GM03348 (cell line): ENCODE measurements around the gene MTA1.

Experiments used
- DNase-seq: peaks from one replicate; pipeline ENCODE4 v3.0.0; 2012; ENCODE audit warnings: low spot score

The MTA1 gene

DNA sequence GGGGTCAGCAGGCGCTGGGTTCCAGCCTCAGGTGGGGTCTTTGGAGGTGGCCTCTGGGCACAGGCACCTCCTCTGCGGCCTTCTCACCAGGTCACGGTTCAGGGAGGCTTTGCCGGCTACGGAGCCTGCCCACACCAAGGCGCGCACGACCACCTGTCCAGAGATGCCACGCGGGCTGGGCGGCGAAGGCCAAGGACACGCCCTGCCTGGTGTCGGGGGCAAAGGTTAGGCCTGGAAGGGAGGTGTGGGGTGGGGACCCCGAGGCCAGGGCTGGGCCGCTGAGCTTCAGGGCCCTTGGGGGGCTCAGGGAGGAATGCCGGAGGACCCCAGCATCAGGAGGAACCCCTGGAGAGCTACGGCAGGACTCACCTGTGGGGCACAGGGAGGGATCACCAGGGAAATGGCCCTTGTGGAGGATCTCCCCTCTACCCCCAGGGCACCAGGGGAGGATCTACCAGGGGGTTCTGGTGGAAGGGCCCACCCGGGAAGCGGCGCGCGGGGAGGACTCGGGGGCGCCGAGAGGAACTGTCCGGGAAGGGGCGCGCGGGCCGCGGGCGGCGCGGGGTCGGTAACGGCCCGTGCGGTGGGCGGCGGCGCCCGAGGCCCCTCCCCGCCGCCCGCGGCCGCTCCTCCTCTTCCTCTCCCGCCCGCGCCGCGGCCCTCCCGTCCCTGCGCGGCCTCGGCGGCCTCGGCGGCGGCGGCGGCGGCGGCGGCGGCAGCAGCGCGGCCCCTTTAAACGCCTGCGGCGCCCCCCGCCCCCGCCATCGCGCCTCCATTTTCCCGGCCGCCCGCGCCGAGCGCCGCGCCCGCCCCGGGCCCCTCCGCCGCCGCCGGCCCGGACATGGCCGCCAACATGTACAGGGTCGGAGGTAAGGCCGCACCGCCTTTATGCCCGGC is at the start of gene MTA1:
MTA1 (plus strand) TSS at position 633 of the 897 bp plus-strand sequence; CDS start at position 842, 209 bp downstream.
- peak; percentile 93 for DNase-seq

GRCh38 chr14:105374389-105374788 is 45.2 kb upstream of the MTA1 start:
- DNase-seq: no peak

DNA sequence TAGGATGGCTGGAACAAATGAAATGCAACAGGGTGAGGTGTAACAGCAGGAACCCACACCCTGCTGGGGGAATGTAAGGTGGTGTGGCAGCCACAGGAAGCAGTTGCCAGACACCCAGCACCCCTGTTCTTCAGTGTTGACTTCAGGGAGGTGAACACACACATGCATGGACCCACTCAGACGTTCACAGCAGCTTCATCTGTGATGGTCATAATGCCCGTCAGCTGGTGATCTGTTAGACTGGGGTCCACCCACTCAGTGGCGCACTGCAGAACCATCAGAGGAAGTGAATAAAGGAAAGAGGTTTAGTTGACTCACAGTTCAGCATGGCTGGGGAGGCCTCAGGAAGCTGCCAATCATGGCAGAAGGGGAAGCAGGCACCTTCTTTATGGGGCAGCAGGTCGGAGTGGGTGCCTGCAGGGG is 44.0 kb upstream of the MTA1 start:
- DNase-seq: no peak

DNA sequence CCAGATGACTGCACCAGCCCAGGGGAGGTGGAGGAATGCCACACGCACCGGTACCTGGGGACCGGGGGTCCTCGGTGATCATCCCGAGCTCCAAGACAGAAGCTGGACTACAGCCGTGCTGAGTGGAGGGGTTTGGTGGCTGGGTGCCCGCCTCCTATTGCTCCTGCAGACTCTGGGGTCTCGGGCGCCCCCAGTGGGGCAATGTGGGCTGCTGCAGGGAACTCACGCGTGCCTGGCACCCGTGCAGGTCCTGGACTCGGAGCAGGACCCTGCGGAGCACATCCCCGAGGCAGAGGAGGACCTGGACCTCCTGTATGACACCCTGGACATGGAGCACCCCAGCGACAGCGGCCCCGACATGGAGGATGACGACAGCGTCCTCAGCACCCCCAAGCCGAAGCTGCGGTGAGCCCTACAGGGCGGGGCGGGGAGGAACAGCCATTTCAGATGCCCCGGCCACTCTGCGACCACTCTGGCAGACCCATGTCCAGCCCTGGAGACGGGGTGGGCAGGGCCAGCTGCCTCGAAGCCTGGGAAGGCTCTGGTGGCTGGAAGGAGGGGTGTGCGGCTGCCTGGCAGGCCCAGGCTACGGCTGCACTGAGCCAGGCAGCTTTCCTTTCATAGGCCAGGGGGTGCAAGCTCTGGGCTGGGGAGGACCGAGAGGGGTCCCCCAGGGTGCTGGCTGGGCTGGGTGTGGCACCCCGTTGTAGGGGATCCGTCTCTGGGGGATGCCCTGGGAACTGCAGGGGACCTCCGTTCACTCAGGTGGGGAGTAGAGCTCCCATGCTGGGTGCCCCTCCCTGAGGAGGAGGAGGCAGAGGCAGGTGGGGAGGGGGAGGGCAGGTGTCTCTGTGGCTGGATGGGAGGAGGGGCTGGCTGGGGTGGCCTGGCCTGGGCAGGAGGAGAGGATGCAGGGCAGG is 42.8 kb upstream of the MTA1 start:
- DNase-seq: no peak

- DNase-seq: no peak
Measured at GRCh38 chr14:105377555-105378182, 42.0 kb upstream of the MTA1 start.

GRCh38 chr14:105378199-105378598 is 41.4 kb upstream of the MTA1 start:
- DNase-seq: no peak

DNA sequence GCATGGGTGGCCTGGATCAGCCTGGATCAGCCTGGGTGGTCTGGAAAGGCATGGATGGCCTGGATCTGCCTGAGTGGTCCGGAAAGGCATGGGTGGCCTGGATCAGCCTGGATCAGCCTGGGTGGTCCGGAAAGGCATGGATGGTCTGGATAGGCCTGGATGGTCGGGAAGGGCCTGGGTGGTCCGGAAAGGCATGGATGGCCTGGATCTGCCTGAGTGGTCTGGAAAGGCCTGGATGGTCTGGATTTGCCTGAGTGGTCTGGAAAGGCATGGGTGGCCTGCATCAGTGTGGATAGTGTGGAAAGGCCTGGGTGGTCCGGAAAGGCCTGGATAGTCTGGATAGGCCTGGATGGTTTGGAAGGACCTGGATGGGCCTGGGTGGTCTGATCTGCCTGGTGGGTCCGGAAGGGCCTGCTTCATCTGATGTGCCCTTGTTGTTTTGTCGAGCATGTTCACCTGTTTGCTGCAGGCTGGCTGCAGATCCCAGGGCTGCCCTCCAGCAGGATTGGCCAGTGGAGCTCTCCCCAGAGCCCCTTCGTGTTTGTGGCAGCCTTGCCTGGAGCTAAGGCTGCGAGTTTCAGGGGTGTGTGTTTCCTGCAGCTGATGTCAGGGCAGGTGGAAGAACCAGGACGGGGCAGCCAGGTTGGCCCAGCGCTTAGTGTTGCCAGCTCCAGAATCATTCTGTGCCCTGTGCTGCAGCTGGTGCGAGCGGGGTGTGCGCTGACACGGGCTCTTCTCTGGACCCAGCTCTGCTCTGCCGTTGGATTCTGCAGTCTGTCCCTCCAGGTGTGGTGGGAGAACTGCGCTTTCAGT is 40.5 kb upstream of the MTA1 start:
- no peak for DNase-seq

GRCh38 chr14:105379946-105380345 is 39.7 kb upstream of the MTA1 start:
- DNase-seq: no peak

GRCh38 chr14:105380756-105381155 is 38.9 kb upstream of the MTA1 start:
- DNase-seq: no peak

DNA sequence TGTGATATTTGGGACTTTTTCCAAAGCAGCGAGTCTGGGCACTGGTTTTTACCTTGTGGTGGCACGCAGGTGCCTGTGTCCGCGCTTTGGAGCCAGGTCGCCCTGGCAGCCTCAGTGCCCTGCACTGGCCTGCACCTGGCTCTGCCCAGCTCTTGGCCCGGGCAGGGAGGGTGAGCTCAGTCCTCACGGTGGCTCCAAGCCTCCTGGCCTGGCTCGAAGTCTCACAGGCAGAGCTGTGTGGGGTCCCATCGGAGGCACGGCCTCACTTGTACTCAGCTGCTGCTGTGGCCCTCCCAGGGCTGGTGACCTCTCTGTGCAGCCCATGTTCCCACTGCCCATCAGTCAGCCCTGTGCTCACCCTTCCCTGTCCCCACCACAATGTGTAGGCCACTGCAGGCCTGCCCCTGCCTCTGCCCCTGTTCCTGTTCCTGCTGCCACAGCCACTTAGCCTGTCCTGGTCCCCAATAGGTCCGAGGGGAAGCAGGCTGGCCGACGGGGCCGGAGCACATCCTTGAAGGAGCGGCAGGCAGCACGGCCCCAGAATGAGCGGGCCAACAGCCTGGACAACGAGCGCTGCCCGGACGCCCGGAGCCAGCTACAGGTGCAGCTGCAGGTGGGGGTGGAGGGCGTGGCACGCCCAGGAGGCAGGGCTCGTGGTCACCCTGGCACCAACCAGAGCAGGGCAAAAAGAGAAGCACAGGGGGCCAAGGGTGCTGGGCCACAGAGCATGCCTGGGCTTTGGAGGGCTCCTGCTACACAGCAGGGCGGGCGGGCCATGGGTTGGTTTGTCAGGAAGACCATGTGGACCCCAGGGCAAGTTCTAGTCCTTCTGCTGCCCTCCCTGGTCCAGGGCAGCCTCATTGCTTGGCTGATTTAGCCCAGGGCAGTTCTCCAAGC is 37.9 kb upstream of the MTA1 start:
- DNase-seq: no peak

GRCh38 chr14:105382343-105383082 is 37.1 kb upstream of the MTA1 start:
- no peak for DNase-seq

GRCh38 chr14:105383083-105383730 is 36.4 kb upstream of the MTA1 start:
- DNase-seq: no peak

GRCh38 chr14:105384041-105384557 is 35.5 kb upstream of the MTA1 start:
- DNase-seq: no peak

DNA sequence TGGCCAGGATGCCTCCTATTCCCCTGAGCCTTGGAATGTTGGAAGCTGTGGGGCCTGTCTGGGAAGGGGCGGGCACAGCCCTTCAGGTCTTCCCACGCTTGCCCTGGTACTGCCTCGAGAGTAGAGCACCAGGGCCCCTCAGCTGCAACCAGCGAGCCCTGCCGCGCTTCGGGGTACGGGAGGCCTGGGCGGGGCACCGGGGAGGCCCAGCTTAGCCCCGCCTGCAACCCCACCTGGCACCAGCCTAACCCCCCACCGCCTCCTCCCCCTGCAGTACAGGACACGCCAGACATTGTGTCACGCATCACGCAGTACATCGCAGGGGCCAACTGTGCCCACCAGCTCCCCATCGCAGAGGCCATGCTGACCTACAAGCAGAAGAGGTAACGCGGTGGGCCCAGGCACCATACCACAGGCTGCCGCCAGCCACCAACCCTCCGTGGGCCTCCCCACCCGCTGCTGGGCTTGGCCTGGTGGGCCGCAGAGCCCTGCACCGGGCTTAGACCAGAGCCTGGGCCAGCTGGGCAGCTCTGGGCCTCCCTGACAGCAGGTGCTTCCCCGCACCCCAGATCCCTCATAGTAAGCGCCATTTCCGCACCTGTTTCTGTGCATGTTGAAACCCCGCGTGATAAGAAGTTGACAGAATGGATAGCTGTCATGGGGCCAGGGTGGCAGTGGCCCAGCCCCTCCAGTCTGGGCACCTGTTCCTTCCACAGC is 34.9 kb upstream of the MTA1 start:
- no peak for DNase-seq

DNA sequence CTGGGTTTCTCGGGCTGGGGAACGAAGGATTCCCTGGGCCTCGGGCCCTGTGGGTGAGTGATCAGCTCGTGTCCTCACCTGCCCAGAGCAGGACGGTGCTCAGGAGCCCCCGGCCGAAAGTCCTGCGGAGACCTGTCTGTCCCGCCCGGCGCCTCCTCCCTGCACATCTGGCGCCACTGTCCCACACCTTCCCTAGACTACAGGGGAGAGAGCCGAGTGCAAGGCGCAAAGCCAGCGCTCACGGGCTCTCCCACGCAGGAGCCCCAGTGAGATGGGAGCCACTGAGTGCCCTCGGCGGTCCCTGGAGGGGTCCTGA is 34.3 kb upstream of the MTA1 start:
- no peak for DNase-seq

DNA sequence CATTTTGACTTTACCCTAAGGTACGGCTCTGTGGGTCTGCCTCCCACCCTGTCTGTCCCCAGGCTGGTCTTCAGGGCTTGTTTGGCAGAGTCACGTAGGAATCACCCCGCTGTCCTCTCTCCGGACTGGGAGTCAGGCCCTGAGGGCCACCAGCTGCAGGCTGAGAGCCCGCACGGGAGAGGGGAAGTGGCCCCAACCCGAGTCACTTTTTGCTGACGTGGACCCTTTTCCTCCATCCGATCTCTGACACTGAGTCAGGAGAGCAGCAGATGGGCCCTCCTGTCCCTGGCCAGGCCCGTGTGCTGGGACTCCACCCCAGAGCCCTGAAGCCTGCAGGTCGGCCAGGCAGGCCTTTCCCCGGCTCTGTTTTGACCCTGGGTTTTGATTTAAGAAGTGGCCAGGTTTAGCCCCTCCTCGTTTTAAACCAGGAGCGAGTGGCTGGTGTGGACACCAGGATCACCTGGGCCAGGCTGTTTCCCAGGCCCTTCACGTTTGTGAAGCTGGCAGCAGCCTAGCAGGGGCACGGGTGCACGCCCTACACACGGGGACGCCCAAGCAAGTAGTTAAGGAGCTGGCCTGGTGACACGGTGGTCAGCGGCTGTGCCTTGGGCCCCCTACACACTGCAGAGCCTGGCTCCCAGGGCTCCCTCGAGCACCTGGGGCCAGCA is 33.8 kb upstream of the MTA1 start:
- no peak for DNase-seq

GRCh38 chr14:105386581-105387529 is 32.8 kb upstream of the MTA1 start:
- DNase-seq: no peak
